HepG2 (cell line): ENCODE data around the gene TMEM255B. TPM values are rescaled to one million over a fixed set of nuclear protein-coding genes. Genes with fewer than 3 reads are reported as not detected.

ENCODE experiments used
- ATRX ChIP-seq: sonication (generic); formaldehyde crosslinking; IDR thresholded peaks from 2 replicates; pipeline ENCODE4 v1.4.0; 2020; ENCODE audit warnings: missing genetic modification reagents, borderline replicate concordance
- CREB3 ChIP-seq: sonication (generic); formaldehyde crosslinking; IDR thresholded peaks from 2 replicates; pipeline ENCODE4 v1.5.0; 2020; ENCODE audit warnings: missing genetic modification reagents
- DPF2 ChIP-seq: sonication (generic); formaldehyde crosslinking; IDR thresholded peaks from 2 replicates; pipeline ENCODE4 v1.4.0; 2020; ENCODE audit warnings: mild to moderate bottlenecking, low read depth, missing genetic modification reagents, borderline replicate concordance
- EP300 ChIP-seq, 3 experiments: sonication (generic) in 1 of 3; formaldehyde crosslinking in 1 of 3; IDR thresholded peaks; 2 replicates each; pipeline versions ENCODE4 v1.5.1 to v1.6.1; 2011 to 2020; ENCODE audit warnings: low read depth in 2 of 3, low read length in 2 of 3, borderline replicate concordance in 1 of 3, improper control_type of control experiment in 1 of 3, mild to moderate bottlenecking in 1 of 3, missing genetic modification reagents in 1 of 3, moderate library complexity in 1 of 3
- FOXA3 ChIP-seq: IDR thresholded peaks from 2 replicates; pipeline ENCODE4 v1.6.1; 2016; ENCODE audit warnings: missing genetic modification reagents, missing compliant biosample characterization
- GABPA ChIP-seq, 2 experiments: IDR thresholded peaks; 2 replicates each; pipeline ENCODE4 v1.6.1; 2011 to 2016; ENCODE audit warnings: low read depth in 2 of 2, low read length in 1 of 2, missing biosample characterization in 1 of 2, missing genetic modification characterization in 1 of 2
- KLF6 ChIP-seq: IDR thresholded peaks from 2 replicates; pipeline ENCODE4 v1.8.0; 2016; ENCODE audit warnings: missing biosample characterization, missing genetic modification reagents
- KMT2B ChIP-seq: IDR thresholded peaks from 2 replicates; pipeline ENCODE4 v1.6.1; 2016; ENCODE audit warnings: missing genetic modification reagents, missing compliant biosample characterization
- STAT5B ChIP-seq: sonication (generic); formaldehyde crosslinking; IDR thresholded peaks from 2 replicates; pipeline ENCODE4 v1.4.0; 2020; ENCODE audit warnings: missing genetic modification reagents
- ZFP82 ChIP-seq: sonication (generic); formaldehyde crosslinking; IDR thresholded peaks from 2 replicates; pipeline ENCODE4 v1.5.1; 2020; ENCODE audit warnings: mild to moderate bottlenecking, missing genetic modification reagents, borderline replicate concordance
- ZNF292 ChIP-seq: sonication (generic); formaldehyde crosslinking; IDR thresholded peaks from 2 replicates; pipeline ENCODE4 v1.8.1; 2022; ENCODE audit warnings: mild to moderate bottlenecking, low read depth, missing genetic modification reagents, borderline replicate concordance
- ZNF30 ChIP-seq: sonication (generic); formaldehyde crosslinking; IDR thresholded peaks from 2 replicates; pipeline ENCODE4 v1.5.0; 2020; ENCODE audit warnings: mild to moderate bottlenecking, missing genetic modification reagents
- ZNF510 ChIP-seq: sonication (generic); formaldehyde crosslinking; IDR thresholded peaks from 2 replicates; pipeline ENCODE4 v1.4.0; 2020; ENCODE audit warnings: low read depth, mild to moderate bottlenecking, missing genetic modification reagents
- ZNF687 ChIP-seq: sonication (generic); formaldehyde crosslinking; IDR thresholded peaks from 2 replicates; pipeline ENCODE4 v1.5.1; 2020; ENCODE audit warnings: mild to moderate bottlenecking, missing genetic modification reagents, moderate library complexity
- ZNF713 ChIP-seq: sonication (generic); formaldehyde crosslinking; IDR thresholded peaks from 2 replicates; pipeline ENCODE4 v1.4.0; 2020; ENCODE audit warnings: mild to moderate bottlenecking, missing genetic modification reagents
- polyA plus RNA-seq, 8 experiments: library from polyadenylated mRNA; depleted of rRNA in 3 of 8; stranded (reverse) in 7 of 8; unstranded in 1 of 8; fragments of >200 nt; fragmentation: Illumina TruSeq in 4 of 8; extraction: Trizol in 4 of 8; gene quantifications; 2 replicates each; pipeline versions ENCODE4 v1.2.1 to v1.2.3, GENCODE V29; 2011 to 2016; ENCODE audit warnings: low read depth in 4 of 8, missing spikeins in 1 of 8, mixed read lengths in 1 of 8; ENCODE audit not compliant: insufficient read depth in 1 of 8
- total RNA-seq, 5 experiments: library from RNA; depleted of rRNA; stranded (reverse); fragments of >200 nt; fragmentation: Illumina TruSeq; extraction: Trizol; gene quantifications; 2 replicates each; pipeline ENCODE4 v1.2.3, GENCODE V29; 2016; ENCODE audit warnings: low read depth in 1 of 5

Gene TMEM255B
- total and polyA plus RNA-seq, 2 of the 13 experiments (the other 11 are each of a cell fraction or from before 2014, with no cell fraction given) = not detected

- TF ChIP-seq ZNF713 (no peak), DPF2 (CRISPR knock-in tag) (no peak), CREB3 (CRISPR knock-in tag) (no peak), EP300 (IDR thresholded peaks at IDR 0.05; ENCODE audit: low read depth in 2 of 2, low read length in 2 of 2) (no peak), EP300 (CRISPR knock-in tag; IDR thresholded peaks at IDR 0.05; ENCODE audit: borderline replicate concordance) (no peak), ZNF30 (no peak), KMT2B (CRISPR knock-in tag) (no peak), ZFP82 (no peak), ATRX (CRISPR knock-in tag) (no peak), FOXA3 (CRISPR knock-in tag) (no peak), ZNF292 (no peak), GABPA (IDR thresholded peaks at IDR 0.05; ENCODE audit: low read depth, low read length) (no peak), GABPA (CRISPR knock-in tag; IDR thresholded peaks at IDR 0.05; ENCODE audit: low read depth) (no peak), ZNF687 (peak; percentile 72), ZNF510 (CRISPR knock-in tag) (no peak), KLF6 (no peak), STAT5B (CRISPR knock-in tag) (no peak)
Observed at GRCh38 chr13:113837560-113838355, 78.7 kb downstream of the TMEM255B start (continued).
